H1 (cell line): Measurements from ENCODE around the gene MXRA7.

Experiments used
- PHF8 ChIP-seq: fragments of 200-600 bp; sonication (generic); conservative IDR thresholded peaks from 2 replicates; pipeline ENCODE4 v1.7.1; 2012; ENCODE audit warnings: low read depth, mild to moderate bottlenecking, inconsistent platforms, low read length, moderate library complexity
- TF ChIP-seq, protein P1 (sequence below), 3 experiments: IDR thresholded peaks; 1 replicate in 2 of 3; 2 replicates in 1 of 3; pipeline versions ENCODE4 v1.5.1 to v1.6.1; 2011; ENCODE audit warnings: low read length in 3 of 3, mild to moderate bottlenecking in 3 of 3, inconsistent platforms in 2 of 3, low read depth in 1 of 3, moderate library complexity in 1 of 3; ENCODE audit not compliant: insufficient read depth in 1 of 3; ENCODE audit errors: control extremely low read depth in 1 of 3

DNA sequence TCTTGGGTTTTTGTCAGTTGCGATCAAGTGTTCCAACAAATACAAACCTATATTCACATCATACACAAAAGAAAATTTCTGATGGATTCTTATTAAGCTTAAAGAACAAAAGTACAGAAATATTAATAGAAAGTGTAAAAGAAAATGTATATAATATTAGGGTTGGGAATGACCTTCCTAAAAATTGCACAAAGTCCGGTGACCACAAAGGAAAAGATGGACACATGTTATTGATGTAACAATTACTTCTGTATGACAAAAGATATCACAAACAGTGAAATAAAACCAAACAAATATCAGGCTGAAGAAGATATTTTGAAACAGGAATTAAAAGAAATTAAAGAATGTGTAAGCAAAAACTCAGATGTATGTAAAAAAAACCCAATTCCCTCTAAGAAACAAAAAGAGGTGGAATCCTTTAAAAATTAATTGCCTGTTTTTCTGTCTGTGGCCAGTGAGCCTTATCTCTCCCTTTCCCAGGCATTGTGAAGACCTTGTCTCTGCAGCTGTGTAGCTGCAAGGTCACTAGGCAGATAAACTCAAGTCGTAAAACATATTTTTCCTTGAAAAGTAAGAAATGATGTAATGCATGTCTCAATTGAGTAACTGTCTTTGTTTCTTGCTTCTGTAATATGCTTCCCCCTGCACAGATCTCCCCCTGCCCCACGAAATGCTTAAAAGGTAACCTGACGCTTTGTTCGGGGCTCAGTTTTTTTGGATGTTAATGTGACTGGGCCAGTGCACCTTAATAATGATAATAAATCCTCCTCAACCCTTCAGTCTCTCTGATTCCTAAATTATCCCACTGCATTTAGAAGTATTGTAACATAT is 70.0 kb downstream of the MXRA7 start:
- no peak for TF ChIP-seq PHF8
- TF ChIP-seq, protein P1, sequence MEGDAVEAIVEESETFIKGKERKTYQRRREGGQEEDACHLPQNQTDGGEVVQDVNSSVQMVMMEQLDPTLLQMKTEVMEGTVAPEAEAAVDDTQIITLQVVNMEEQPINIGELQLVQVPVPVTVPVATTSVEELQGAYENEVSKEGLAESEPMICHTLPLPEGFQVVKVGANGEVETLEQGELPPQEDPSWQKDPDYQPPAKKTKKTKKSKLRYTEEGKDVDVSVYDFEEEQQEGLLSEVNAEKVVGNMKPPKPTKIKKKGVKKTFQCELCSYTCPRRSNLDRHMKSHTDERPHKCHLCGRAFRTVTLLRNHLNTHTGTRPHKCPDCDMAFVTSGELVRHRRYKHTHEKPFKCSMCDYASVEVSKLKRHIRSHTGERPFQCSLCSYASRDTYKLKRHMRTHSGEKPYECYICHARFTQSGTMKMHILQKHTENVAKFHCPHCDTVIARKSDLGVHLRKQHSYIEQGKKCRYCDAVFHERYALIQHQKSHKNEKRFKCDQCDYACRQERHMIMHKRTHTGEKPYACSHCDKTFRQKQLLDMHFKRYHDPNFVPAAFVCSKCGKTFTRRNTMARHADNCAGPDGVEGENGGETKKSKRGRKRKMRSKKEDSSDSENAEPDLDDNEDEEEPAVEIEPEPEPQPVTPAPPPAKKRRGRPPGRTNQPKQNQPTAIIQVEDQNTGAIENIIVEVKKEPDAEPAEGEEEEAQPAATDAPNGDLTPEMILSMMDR (IDR thresholded peaks at IDR 0.05; ENCODE audit: control extremely low read depth in 1 of 3, insufficient read depth in 1 of 3, low read depth in 1 of 3, low read length in 3 of 3) = no peak
